GM19438 (cell line): Measurements from ENCODE around the gene TUBB2B.

Experiments
- ATAC-seq: cut with Tn5 transposase; IDR thresholded peaks from one replicate; pipeline ENCODE4 v1.9.1; 2021; ENCODE audit warnings: low read depth; ENCODE audit not compliant: unreplicated experiment

The TUBB2B gene

DNA sequence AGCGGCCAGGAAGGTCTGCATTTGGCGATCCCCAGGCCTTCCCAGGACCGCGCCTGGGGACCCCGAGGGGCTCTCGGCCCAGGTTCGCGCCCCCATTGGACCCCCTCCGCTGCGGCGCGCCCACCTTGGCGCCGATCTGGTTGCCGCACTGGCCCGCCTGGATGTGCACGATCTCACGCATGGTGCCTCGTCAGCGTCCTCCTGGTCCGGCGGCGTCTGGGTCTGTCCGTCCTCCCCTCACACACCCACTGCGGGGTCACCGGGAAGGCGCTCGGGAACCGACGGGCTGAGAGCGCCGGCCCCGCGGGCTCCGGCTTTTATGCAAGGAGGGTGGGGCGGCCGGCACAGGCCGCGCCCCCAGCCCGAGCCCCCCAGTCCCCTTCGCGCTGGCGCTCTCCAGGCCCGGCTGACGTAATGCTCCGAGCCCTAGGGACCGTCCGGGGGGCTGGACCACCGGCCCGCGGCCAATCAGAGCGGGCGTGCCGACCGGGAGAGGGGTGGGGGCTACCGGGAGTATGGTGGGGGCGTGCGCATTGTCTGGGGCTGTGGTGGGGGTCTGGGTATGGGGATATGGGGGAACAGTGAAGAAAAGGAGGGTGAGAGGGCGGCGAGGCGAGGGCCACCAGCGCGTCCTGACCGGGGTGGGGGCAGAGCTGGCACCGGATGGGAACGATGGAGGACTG is at the start of gene TUBB2B:
Gene TUBB2B (minus strand): TSS at position 291 of the 683 bp plus-strand sequence. CDS start 110 bp downstream, at position 181.
- ATAC-seq, result no peak

DNA sequence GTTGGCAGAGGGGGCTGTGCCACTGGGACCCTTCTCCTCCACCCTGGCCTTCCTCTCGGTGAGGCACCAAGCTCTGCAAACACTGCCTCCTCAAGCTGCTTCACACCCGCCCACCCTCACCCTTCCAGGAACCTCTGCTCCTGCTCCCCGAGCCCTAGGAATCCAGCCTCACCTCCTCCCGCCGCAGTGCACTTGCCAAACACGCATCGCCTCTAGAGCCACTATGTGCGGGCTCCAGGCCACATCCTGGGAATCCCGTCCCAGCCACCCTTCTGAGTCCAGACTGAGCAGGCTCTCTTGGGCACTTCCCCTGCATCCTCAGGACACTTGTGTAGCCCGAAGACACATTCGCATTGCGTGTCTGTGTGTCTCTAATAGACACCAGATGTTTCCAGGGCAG is 49.8 kb upstream of the TUBB2B start:
- ATAC-seq, result no peak

DNA sequence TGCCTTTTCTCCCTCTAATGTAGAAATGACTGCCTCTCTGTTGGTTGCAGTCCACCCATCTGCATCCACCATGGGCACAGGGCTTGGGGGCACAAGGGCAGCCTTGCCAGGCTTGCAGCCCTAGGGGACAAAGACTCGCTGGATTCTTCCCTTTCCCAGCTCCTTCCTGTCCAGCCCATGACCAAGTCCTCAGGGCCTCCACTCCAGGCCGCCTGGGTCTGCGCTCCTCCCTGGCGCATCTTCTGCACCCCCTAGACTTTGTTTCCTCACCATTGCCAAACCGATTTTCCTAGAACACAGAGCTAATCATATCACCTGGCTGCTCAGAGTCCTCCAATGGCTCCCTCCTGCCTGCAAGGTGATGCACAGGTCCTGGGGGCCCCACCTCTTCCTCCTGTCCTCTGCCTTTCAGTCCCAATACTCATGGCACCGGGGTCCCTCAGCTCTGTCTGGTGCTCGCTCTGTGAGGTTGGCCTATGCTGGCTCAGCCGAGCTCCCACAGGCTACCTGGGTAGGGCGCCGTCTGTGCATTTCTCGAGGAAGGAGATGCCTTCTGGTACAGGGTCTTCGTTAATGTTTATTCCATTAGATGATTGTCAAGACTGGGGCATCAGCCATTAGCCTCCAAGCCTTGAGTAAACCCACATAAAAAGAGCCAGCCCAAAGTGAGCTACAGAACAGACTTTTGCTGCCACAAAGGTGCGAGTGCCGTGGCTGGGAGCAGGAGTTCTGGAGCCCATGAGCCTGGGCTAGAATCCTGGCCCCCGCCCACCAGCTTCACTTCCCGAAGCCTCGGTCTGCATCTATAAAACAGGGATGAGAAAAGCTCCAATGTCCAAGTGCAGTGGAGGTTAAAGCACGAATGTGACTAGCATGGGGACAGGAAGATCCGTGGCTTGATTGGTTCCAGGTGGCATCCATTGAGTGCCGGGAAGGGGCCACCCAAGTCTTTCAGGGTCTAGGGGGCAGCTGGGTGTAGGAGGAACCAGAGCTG is 49.0 kb upstream of the TUBB2B start:
- ATAC-seq, result no peak

DNA sequence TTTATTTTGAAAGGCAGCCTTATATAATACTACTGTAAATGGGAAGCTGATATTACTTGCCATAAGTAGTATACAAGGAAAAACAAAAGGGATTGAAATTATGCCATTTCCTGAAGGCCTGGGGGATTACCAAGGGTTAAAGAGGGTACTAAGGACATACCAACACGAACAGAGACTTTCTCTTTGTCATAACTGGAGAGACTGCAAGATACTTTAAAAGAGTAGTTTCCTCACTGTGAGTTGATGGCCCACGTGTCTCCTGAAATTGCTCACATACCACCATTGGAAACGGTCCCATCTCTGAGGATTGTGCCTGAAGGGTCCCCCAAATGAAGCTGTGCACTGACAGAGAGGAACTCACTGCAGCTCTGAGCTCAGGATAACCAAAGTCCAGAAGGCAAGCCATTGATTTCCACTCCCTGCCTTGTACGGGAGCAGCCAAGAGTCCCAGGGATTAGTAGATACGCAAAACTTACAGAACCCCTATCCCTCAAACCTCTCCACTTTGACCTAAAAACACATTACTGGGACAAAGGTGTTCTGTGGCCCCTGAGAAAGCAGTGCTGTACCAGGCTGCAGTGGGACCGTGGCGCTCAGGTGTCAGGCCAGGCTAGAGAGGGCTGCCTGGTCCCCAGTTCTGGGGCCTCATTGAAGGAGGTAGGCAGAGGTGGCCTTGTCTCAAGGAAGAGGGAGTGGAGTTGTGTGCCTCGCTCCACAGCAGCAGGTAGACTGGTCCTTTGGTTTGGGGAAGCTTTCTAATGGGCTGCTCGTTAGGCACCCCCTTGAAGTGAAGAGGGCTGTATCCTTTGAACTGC is 46.5 kb upstream of the TUBB2B start:
- no peak for ATAC-seq

DNA sequence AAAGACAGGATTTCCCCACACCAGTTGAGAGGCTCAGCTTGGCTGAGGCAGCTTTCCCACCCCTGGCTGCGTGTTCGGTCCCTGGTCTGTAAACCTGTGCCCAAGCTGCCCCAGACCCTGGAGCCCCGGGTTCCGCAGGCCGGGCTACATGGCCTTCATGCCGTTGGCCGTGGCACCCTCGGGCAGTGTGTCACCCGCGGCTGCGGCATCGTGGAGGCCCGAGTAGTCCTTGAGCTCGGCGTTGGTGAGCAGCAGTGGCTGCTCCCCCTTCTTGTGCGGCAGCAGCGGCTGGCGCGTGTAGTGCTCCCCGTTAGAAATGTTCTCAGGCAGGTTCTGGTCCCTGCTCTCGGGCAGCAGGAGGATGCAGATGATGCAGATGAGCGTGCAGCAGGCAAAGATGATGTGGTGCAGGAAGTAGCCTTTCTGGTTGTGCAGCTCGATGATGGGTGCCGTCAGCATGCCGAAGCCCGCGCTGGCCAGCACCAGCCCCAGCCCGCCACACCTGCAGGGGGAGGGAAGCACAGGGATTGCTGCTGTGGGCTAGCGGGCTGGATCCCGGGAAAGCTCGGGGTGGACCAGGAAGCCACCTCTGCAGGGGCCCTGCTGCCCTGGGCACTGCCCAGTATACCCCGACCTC is 45.6 kb upstream of the TUBB2B start:
- no peak for ATAC-seq

DNA sequence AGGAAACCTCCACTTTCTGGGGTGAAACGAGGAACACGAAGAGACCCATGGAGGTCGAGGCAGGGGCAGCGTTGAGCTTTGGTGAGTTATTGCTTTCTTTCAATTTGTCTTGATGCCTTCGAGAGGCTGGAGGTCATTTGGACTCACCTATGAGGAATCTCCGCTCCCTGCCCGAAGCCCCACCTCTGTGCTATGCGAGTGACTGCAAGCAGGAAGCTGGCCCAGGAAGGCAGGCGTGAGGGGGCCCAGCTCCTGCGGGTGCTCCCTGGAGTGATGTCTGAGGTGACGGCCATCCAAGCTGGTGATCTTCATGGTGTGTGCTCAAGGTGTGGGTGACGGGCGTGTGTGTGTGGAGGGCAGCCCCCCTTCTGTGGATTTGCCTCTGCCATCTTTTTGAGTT is 44.3 kb upstream of the TUBB2B start:
- no peak for ATAC-seq

DNA sequence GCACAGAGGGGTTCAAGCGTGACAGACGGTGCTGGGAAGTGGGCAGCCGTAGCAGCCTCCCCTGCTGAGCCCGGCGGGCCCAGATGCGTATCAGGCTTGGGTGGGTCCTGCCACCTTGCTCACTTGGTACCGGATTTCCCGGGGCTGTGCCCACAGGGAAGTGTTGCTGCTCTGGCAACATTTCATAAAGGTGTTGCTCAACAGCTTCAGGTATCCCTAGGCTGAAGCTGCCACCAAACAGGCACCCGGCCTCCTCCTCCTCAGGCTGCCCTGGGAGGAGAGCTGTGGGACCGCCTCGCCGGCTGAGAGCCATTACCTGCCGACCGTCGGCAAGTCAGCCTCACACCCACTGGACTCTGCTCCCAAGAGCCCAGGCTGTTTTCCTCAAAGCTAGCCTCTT is 42.8 kb upstream of the TUBB2B start:
- no peak for ATAC-seq

DNA sequence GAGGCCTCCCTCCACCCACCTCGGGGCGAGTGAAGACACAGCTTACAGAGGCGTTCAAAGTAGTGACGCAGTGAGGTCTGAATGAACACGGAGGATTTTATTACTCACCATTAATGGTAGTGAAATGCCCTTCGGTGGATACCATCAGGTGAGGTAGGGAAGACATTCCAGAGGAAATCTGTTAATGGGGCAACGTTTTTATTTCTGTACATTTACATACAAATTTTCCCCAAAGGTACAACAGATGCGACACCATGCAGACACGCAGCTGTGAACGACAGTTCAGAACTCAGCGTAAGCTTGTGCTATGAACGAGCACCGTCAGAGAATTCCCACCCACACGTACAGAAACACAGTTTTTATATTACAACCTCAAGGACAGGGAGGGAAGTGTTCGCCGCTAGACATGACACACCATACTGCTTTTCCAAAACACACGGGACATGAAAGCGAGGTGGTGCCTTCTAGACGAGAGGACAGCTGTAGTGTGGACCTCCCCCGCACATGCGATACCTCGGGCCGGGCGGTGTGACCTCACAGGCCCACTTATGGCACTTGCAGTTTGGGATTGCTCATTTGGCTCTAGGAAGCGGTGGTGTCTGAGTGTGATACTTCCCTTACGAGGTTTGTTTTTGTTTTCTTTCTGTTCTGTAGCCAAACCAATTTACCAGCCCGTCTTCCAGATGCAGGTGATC is 42.0 kb upstream of the TUBB2B start:
- ATAC-seq, result no peak

DNA sequence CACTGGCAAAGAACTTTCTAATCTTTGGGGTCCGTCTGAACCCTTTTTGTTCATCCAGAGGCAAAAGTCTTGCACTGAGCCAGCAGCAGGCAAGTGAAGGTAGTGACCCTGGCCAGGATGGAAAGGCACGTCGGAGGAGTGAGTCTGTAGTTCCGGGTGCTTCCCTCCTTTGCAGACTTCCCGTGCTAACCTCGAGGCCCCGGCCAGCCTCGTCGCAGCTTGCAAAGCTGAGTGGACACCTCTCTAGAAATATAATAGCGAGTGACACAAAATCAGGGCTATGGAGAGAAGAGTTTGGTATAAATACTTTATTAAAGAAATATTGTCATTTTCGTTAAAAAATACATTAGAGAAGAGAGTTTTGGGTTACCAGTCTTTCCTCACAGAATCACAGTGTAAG is 41.2 kb upstream of the TUBB2B start:
- ATAC-seq, result no peak

DNA sequence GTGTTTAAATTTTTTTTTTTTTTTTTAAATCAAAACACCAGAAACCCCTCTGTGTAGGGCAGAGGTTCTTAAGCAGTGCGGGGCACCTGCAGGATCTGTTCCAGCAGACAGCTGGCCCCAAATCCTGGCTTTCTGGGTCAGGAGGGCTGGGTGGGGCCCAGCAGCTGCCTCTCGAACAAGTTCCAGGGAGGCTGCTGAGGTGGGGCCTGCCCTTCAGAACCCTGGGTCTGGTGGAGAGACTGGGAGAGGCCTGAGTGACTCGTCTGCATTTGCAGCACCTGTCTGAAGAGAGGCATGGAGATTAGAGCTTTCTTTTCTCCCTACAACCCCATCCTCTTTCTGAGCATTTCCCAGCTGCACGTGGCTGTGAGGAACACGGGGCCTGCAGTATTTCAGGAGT is 39.7 kb upstream of the TUBB2B start:
- ATAC-seq, result no peak

DNA sequence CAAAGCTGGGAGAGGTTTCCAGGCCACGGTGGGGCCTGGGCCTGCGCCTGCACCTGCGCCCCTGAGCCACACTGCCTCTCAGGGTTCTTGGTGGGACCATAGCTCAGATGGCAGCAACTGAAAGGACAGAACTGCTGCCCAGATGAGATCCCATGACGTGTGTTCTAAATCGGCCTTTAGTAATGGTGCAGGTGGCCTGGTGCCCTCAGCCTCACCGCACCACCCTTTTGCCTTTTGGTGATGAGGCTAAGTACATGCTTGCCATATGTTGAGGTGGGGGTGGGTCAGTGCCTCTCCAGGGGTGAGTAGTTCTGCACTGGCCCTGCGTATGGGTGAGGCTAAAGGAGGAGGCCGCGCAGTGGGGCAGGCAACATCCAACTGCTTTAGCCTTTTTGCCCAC is 38.7 kb upstream of the TUBB2B start:
- no peak for ATAC-seq

DNA sequence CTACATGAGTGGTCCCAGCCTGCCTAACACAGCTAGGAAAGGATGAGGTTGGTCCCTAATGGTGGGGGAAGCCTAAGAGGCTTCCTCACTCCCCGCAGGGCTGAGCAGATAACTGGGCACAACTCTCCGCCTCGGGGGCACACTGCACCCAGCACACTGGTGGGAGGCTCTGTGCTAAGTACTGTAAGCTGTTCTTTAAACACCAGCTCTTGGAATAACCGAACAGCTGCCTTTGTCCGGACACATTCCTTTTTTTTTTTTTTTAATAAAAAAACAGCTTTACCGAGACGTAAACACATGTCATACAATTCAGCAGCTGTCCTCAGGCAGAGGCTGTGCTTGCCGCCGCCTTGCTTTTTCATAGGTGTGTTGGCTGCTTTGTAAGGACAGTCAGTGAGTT is 38.2 kb upstream of the TUBB2B start:
- ATAC-seq, result no peak

DNA sequence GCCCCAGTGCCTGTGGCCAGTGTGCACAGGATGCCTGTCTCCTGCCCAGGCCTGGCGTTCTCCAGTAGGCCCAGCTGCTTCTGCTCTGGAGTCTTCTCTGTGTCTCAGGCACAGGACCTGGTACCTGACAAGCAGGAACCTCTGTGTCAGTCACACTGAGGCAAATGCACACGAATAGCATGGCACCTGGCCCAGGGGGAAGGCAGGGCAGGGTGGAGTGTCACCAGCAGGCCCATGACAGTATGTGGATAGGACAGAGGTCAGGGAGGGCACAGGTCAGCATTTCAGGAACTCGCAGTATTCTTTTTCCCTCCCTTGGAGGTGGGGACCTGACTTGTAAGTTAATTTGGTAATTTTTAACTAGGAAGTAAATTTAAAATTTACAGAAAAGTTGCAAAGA is 36.9 kb upstream of the TUBB2B start:
- no peak for ATAC-seq

DNA sequence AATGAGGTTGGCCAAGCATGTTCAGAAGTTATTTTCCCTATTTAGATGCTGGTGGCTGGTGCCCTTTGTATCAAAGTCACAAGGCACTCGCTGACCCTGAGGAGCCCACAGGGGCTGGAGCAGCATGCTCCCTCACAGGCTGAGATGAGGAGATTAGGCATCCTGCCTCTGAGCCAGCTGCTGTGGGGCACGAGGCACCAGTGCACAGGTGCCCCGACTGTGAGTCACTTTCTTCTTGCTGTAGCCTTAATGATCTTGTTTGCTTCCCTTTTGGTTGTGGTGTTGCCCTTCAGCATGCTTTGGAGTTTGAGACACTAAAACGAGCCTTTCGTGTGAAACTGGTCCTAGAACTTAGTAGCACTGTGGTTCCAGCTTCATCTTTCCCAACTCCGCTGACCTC is 35.6 kb upstream of the TUBB2B start:
- no peak for ATAC-seq

DNA sequence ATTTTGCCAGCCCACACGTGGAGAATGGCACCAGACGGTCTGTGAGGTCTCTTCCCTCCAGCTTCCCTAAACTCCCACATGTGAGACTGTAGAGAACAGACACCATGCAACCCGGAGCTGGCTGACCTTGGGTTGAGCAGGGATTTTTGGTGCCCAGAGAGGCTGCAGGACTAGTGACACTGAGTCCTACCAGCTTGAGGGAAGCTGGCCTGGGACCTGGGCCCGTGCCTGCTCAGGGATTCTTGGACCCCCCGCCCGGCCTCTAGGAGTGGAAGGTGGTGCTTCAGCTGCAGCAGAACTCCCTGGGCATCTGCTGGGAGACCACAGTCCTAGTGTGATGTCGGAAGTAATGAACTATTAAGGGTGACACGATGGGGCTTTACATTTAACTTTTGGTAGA is 34.5 kb upstream of the TUBB2B start:
- no peak for ATAC-seq

DNA sequence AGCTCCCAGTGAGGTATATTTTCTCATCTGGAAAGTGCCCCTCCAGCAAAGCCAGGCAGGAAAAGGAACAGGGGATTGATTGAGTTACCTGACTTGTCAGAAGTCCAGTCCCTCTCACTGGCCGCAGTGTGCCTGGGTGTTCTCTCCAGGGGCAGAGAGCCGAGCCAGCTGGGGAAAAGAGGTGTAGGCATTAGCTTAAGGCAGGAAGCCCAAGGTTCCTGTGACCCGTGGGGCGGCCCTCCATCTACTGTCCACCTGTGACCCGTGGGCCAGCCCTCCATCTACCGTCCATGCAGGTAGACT is 34.0 kb upstream of the TUBB2B start:
- no peak for ATAC-seq

DNA sequence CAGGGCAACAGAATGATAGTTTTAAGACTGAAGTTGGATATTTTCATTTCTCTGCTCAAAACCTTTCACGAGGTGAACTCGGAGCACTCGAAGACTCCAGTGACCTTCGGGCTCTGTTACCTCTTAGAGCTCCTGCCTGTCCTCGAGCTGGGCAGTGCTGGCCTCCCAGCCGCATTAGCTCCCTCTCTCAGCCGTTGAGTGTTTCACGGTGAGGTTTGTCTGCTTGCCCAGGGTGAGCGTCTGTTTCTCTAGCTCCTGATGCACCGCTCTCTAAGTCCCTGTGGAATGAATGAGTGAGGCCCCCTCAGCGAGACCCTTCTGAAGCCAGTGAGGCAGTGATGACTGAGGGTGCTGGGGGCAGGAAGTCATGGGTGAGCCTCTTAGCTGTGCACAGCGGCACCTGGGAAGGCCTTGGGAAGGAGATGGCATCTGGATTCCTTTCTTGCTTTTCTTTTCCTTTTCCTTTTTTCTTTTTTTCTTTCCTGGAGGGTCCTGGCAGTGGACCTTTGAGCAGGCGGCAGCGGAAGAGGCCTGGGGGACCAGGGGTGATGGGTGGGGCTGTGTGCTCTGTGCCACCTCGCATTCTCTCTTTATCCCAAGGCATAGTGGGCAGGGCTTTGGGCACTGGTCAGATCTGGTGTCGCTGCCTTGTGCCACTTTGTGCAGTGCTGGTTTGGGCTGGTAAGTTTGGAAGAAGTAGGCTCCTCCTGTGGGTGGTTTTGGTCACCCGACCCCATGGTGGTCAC is 33.5 kb upstream of the TUBB2B start:
- ATAC-seq, result no peak

DNA sequence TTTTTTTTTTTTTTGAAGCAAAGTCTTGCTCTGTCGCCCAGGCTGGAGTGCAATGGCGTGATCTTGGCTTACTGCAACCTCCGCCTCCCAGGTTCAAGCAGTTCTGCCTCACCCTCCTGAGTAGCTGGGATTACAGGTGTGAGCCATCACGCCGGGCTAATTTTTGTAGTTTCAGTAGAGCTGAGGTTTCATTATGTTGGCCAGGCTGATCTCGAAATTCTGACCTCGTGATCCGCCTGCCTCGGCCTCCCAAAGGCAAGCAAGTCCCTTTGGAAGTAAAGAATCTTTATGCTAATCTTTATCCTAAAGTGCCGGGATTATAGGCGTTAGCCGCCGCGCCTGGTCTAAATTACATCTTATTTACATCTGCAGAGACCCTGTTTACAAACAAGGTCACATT is 32.8 kb upstream of the TUBB2B start:
- no peak for ATAC-seq

DNA sequence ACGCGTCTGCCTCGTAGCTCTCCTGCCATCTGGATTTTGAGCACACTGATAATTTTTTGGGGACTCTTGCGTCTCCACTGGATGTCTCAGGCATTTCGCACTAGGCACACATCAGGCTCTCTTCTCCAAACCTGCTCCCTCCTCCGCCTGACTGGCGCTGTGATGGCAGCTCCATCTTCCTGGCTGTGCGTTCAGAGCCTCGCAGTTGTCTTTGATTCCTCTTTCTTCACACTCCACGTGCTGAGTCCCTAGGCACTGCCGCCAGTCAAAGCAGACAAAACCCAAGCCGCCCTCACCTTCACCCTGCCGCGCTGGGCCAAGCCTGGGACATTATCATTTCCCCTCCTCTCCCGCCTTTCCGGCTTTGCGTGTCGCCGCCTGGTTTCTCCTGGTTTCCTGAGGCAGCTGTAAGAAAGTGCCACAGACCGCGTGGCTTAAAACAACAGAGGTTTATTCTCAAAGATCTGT is 32.1 kb upstream of the TUBB2B start:
- peak; percentile 31 for ATAC-seq
